ENCODE results near the gene SLC12A3. TPM values are rescaled to one million over a fixed set of nuclear protein-coding genes. Genes with fewer than 3 reads are reported as not detected.
"Not testable (repeated sequence)": the region's sequence is repeated elsewhere in the genome, so short reads cannot be mapped to it uniquely, and the experiment has no call there.

The SLC12A3 gene
- total RNA-seq, 4 donors from 2014 or later, result not detected

- 95% methylated on average over 13 of the region's 14 CpGs for WGBS
- Histone ChIP-seq H3K4me3 (no peak overlapping the region), H3K27ac (replicated peaks in 1 of 4) (no peak overlapping the region), H3K36me3 (no peaks in the 10 kb centered on the region), H3K27me3 (no peaks in the 10 kb centered on the region), H3K9me3 (no peaks in the 10 kb centered on the region), H3K4me1 (no peaks in the 10 kb centered on the region)
- TF ChIP-seq POLR2A (IDR thresholded peaks at IDR 0.05; ENCODE audit: low read depth) (no peak), EP300 (IDR thresholded peaks at IDR 0.05) (no peak), POLR2AphosphoS5 (IDR thresholded peaks at IDR 0.05) (no peak)
- TF ChIP-seq, protein P1, sequence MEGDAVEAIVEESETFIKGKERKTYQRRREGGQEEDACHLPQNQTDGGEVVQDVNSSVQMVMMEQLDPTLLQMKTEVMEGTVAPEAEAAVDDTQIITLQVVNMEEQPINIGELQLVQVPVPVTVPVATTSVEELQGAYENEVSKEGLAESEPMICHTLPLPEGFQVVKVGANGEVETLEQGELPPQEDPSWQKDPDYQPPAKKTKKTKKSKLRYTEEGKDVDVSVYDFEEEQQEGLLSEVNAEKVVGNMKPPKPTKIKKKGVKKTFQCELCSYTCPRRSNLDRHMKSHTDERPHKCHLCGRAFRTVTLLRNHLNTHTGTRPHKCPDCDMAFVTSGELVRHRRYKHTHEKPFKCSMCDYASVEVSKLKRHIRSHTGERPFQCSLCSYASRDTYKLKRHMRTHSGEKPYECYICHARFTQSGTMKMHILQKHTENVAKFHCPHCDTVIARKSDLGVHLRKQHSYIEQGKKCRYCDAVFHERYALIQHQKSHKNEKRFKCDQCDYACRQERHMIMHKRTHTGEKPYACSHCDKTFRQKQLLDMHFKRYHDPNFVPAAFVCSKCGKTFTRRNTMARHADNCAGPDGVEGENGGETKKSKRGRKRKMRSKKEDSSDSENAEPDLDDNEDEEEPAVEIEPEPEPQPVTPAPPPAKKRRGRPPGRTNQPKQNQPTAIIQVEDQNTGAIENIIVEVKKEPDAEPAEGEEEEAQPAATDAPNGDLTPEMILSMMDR (IDR thresholded peaks at IDR 0.05), result no peak
- intact Hi-C loops (cut with DNase I), result no loop called here
- no peak for DNase-seq (ENCODE audit: extremely low spot score)
Measured at GRCh38 chr16:56884026-56884582, 19.1 kb downstream of the SLC12A3 start.

DNA sequence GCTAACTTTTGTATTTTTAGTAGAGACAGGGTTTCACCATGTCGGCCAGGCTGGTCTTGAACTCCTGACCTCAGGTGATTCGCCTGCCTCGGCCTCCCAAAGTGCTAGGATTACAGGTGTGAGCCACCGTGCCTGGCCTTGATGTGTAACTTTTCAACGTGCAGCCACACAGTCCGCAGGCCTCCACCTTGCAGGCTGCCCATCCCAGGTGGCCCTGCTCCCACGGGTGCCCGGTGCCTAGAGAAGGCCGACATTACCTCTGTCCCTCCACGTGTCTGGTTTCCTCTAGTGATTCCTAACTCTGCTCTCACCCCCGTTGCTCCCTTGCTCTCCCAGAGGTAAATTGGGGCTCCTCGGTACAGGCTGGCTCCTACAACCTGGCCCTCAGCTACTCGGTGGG, 19.9 kb downstream of the SLC12A3 start:
- intact Hi-C loops (cut with DNase I); H3K27ac ChIP-seq (replicated peaks in 1 of 4); H3K4me3 ChIP-seq; H3K4me1 ChIP-seq; H3K36me3 ChIP-seq; DNase-seq (ENCODE audit: extremely low spot score); H3K27me3 ChIP-seq; H3K9me3 ChIP-seq: not testable (repeated sequence)
- WGBS, result 95% methylated on average over 9 of the region's 13 CpGs

DNA sequence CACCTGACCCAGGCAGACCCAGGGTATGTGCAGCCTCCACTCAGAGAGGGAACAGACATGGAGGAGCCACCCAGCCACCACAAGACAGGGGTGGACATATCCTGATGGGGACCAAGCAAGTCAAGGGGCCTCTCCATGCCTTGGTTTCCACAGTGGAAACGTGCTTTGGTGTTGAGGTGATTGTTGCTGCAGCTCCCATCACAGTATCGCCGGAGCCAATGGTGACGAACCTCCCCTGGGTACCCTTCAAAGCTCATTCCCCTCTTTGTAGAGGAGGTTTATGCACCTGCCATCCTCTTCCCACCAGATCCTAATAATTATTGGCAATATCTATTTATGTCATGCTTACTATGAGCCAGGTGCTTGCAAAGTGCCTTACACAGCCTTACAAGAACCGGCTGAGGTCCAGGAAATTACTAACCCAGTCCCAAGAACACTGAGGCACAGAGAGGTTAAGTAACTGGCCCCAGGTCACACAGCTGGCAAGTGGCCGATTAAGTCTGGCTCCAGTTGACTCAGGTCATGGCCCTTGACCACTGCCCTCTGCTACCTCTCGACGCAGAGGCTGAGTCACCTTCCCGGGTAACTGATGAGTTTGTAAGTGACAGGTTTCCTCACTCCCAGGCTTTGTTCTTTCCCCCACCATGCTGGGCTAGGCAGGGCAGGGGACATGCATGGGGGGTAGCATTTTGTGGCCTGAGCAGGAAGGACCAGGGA, 20.6 kb downstream of the SLC12A3 start:
- H3K9me3 ChIP-seq, result no peaks in the 10 kb centered on the region
- H3K27ac ChIP-seq (replicated peaks in 1 of 4), result no peak overlapping the region
- H3K36me3 ChIP-seq, result no peaks in the 10 kb centered on the region
- DNase-seq (ENCODE audit: extremely low spot score), result no peak
- H3K4me1 ChIP-seq, result no peaks in the 10 kb centered on the region
- 86% methylated on average over 8 of the region's 9 CpGs for WGBS
- no peak overlapping the region for H3K4me3 ChIP-seq
- intact Hi-C loops (cut with DNase I), result no loop called here
- H3K27me3 ChIP-seq, result no peaks in the 10 kb centered on the region
- TF ChIP-seq EP300 (IDR thresholded peaks at IDR 0.05), result no peak
- TF ChIP-seq POLR2AphosphoS5 (IDR thresholded peaks at IDR 0.05), result no peak
- TF ChIP-seq POLR2A (IDR thresholded peaks at IDR 0.05; ENCODE audit: low read depth), result no peak
- TF ChIP-seq, protein P1 (IDR thresholded peaks at IDR 0.05), result no peak

- Histone ChIP-seq H3K4me1 (no peaks in the 10 kb centered on the region), H3K9me3 (no peaks in the 10 kb centered on the region), H3K27ac (replicated peaks in 1 of 4) (no peak overlapping the region), H3K36me3 (no peaks in the 10 kb centered on the region), H3K27me3 (no peaks in the 10 kb centered on the region), H3K4me3 (no peak overlapping the region)
- intact Hi-C loops (cut with DNase I), result no loop called here
- no peak for DNase-seq (ENCODE audit: extremely low spot score)
- 86% methylated on average over 8 of the region's 12 CpGs for WGBS
- TF ChIP-seq EP300 (IDR thresholded peaks at IDR 0.05) (no peak), POLR2AphosphoS5 (IDR thresholded peaks at IDR 0.05) (no peak), POLR2A (IDR thresholded peaks at IDR 0.05; ENCODE audit: low read depth) (no peak)
- TF ChIP-seq, protein P1 (IDR thresholded peaks at IDR 0.05), result no peak
Measured at GRCh38 chr16:56886296-56886695, 21.3 kb downstream of the SLC12A3 start.

GRCh38 chr16:56886826-56887225, 21.8 kb downstream of the SLC12A3 start:
- no peaks in the 10 kb centered on the region for H3K36me3 ChIP-seq
- no peaks in the 10 kb centered on the region for H3K4me1 ChIP-seq
- no peak for DNase-seq (ENCODE audit: extremely low spot score)
- WGBS, result 90% methylated on average over 6 of the region's 9 CpGs
- TF ChIP-seq, protein P1 (IDR thresholded peaks at IDR 0.05), result no peak
- TF ChIP-seq POLR2A (IDR thresholded peaks at IDR 0.05; ENCODE audit: low read depth) (no peak), EP300 (IDR thresholded peaks at IDR 0.05) (no peak), POLR2AphosphoS5 (IDR thresholded peaks at IDR 0.05) (no peak)
- intact Hi-C loops (cut with DNase I), result no loop called here
- no peaks in the 10 kb centered on the region for H3K9me3 ChIP-seq
- H3K4me3 ChIP-seq, result no peak overlapping the region
- no peak overlapping the region for H3K27ac ChIP-seq (replicated peaks in 1 of 4)
- no peaks in the 10 kb centered on the region for H3K27me3 ChIP-seq

All from esophagus muscularis mucosa (tissue), 4 donors.